Loucy (cell line): ENCODE results near the gene CDHR4.

Experiments used
- CTCF ChIP-seq: fragments of 200-600 bp; sonication (generic); conservative IDR thresholded peaks from 2 replicates; pipeline ENCODE4 v1.5.1; 2014; ENCODE audit warnings: mild to moderate bottlenecking, antibody characterized with exemption, low read length
- EZH2phosphoT487 ChIP-seq: fragments of 200-600 bp; IDR thresholded peaks from 2 replicates; pipeline ENCODE4 v1.6.1; 2018; ENCODE audit warnings: antibody characterized with exemption, mild to moderate bottlenecking, moderate library complexity, borderline replicate concordance

- no peak for TF ChIP-seq CTCF
- no peak for TF ChIP-seq EZH2phosphoT487
Measured at GRCh38 chr3:49772703-49773102, 27.0 kb downstream of the CDHR4 start.
